K562 (cell line): ENCODE measurements around the gene MGAT1. TPM values are rescaled to one million over a fixed set of nuclear protein-coding genes. Genes with fewer than 3 reads are reported as not detected.

Experiments
- ATF1 ChIP-seq, 2 experiments: fragments of 450-650 bp in 1 of 2; IDR thresholded peaks; 2 replicates each; pipeline ENCODE4 v1.6.1; 2016; ENCODE audit warnings: missing compliant biosample characterization in 1 of 2, missing genetic modification characterization in 1 of 2
- CXXC5 ChIP-seq: fragments of 250-450 bp; sonication (Bioruptor Pico); IDR thresholded peaks from 2 replicates; pipeline ENCODE4 v1.8.0; 2022; ENCODE audit warnings: inconsistent platforms, mild to moderate bottlenecking, moderate library complexity
- KDM1A ChIP-seq, 2 experiments: fragments of 450-650 bp; IDR thresholded peaks; 2 replicates each; pipeline ENCODE4 v1.6.1; 2016; ENCODE audit warnings: mild to moderate bottlenecking in 2 of 2
- MYBL2 ChIP-seq, 2 experiments: fragments of 450-650 bp in 1 of 2; sonication (generic) in 1 of 2; formaldehyde crosslinking in 1 of 2; IDR thresholded peaks; 2 replicates each; pipeline versions ENCODE4 v1.6.1 to v1.8.1; 2017 to 2022; ENCODE audit warnings: borderline replicate concordance in 1 of 2, inconsistent platforms in 1 of 2, low read depth in 1 of 2, mild to moderate bottlenecking in 1 of 2, missing genetic modification reagents in 1 of 2, moderate library complexity in 1 of 2
- NR2C1 ChIP-seq, 2 experiments: fragments of 450-650 bp; IDR thresholded peaks; 2 replicates each; pipeline ENCODE4 v1.6.1; 2017; ENCODE audit warnings: mild to moderate bottlenecking in 2 of 2, antibody characterized with exemption in 1 of 2, inconsistent platforms in 1 of 2, missing compliant biosample characterization in 1 of 2, missing genetic modification characterization in 1 of 2
- OTX1 ChIP-seq: fragments of 450-650 bp; formaldehyde crosslinking; IDR thresholded peaks from 2 replicates; pipeline ENCODE4 v1.4.0; 2022; ENCODE audit warnings: mild to moderate bottlenecking
- polyA plus RNA-seq, 8 experiments: library from polyadenylated mRNA; depleted of rRNA in 4 of 8; stranded (reverse) in 5 of 8; unstranded in 3 of 8; fragments of >200 nt; fragmentation: Nextera tagmentation in 2 of 8; fragmentation: Illumina TruSeq in 1 of 8; extraction: Ambion mirVana in 2 of 8; extraction: Trizol in 1 of 8; gene quantifications; 2 replicates each; pipeline versions ENCODE4 v1.2.1 to v1.2.3, GENCODE V29; 2011 to 2014; ENCODE audit warnings: inconsistent platforms in 1 of 8, missing spikeins in 1 of 8
- total RNA-seq, 7 experiments: library from RNA; depleted of rRNA in 6 of 7; stranded (reverse); fragments of >200 nt in 6 of 7; fragmentation: Illumina TruSeq in 2 of 7; extraction: Trizol in 2 of 7; gene quantifications; 2 replicates each; pipeline versions ENCODE4 v1.2.1 to v1.2.3, GENCODE V29; 2011 to 2021; ENCODE audit warnings: low replicate concordance in 1 of 7
- TF ChIP-seq, protein P1 (sequence below): fragments of 450-650 bp; IDR thresholded peaks from 2 replicates; pipeline ENCODE4 v1.6.1; 2016; ENCODE audit warnings: mild to moderate bottlenecking, moderate library complexity
- TF ChIP-seq, protein P2 (sequence below), 2 experiments: IDR thresholded peaks; 2 replicates each; pipeline ENCODE4 v1.6.1; 2012; ENCODE audit warnings: improper control_type of control experiment in 2 of 2, low read depth in 2 of 2, low read length in 2 of 2, borderline replicate concordance in 1 of 2

MGAT1 gene
- total and polyA plus RNA-seq, 9 of the 15 experiments (the other 6 are each of a cell fraction or from before 2014, with no cell fraction given) = 3.9 to 82.7 (median 44.5) TPM

DNA sequence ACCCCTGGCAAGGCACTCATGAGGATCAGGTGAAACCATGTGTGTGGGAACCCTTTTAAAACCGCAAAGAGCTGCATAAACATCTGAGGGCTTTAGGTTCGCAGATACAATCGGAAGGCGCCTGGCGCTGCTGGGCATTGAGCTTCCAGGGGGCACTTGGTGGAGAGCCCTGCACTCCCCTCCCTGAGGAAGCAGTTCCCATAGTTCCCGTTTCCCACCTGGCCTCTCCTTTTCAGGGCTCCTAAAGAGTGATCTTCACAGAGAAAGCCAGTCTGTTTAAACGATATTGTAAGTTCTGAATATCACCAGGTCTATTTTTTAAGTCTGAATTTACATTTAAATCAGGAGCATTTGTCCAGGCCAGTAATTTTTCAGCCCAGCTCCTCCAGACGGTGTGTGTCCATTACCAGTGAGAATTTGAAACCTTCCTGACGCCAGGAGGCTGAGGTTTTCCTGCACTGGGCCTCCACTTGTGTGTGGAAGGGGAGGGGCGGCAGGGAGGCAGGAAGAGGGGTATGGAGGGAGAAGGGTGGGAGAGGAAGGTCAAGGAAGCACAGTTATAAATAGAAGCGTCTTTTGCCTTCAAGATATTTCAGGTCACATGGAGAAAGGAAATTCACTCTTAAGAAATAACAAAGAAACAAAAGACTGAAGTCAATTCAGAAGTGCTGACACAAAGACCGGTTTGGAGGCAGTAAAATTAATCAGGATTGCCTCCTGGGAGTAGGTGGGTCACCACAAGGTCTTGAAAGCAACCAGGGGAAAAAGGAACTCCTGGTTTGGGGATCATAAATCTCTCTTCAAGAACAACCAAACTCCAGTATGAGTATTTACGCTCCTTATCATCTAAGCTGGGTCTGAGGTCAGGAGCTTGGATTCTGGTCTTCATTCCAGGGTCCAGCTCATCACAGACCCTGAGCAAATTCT, 14.3 kb upstream of the MGAT1 start (continued):
- TF ChIP-seq NR2C1 (IDR thresholded peaks at IDR 0.05) (0 out of 2 replicates have a peak, but pooled peaks have one; percentile 22), NR2C1 (tag; IDR thresholded peaks at IDR 0.05) (no peak), CXXC5 (CRISPR knock-in tag) (no peak), OTX1 (CRISPR knock-in tag) (0 out of 2 replicates have a peak, but pooled peaks have one; percentile 64), KDM1A (IDR thresholded peaks at IDR 0.05) (peak; percentile 8 to 34; a peak in 1 of 4 replicates), ATF1 (CRISPR knock-in tag; IDR thresholded peaks at IDR 0.05) (no peak), ATF1 (tag; IDR thresholded peaks at IDR 0.05) (no peak; the same call in 1 of the 2 replicates), MYBL2 (IDR thresholded peaks at IDR 0.05; ENCODE audit: low read depth) (no peak), MYBL2 (CRISPR knock-in tag; IDR thresholded peaks at IDR 0.05; ENCODE audit: borderline replicate concordance) (no peak)
- TF ChIP-seq, protein P1, sequence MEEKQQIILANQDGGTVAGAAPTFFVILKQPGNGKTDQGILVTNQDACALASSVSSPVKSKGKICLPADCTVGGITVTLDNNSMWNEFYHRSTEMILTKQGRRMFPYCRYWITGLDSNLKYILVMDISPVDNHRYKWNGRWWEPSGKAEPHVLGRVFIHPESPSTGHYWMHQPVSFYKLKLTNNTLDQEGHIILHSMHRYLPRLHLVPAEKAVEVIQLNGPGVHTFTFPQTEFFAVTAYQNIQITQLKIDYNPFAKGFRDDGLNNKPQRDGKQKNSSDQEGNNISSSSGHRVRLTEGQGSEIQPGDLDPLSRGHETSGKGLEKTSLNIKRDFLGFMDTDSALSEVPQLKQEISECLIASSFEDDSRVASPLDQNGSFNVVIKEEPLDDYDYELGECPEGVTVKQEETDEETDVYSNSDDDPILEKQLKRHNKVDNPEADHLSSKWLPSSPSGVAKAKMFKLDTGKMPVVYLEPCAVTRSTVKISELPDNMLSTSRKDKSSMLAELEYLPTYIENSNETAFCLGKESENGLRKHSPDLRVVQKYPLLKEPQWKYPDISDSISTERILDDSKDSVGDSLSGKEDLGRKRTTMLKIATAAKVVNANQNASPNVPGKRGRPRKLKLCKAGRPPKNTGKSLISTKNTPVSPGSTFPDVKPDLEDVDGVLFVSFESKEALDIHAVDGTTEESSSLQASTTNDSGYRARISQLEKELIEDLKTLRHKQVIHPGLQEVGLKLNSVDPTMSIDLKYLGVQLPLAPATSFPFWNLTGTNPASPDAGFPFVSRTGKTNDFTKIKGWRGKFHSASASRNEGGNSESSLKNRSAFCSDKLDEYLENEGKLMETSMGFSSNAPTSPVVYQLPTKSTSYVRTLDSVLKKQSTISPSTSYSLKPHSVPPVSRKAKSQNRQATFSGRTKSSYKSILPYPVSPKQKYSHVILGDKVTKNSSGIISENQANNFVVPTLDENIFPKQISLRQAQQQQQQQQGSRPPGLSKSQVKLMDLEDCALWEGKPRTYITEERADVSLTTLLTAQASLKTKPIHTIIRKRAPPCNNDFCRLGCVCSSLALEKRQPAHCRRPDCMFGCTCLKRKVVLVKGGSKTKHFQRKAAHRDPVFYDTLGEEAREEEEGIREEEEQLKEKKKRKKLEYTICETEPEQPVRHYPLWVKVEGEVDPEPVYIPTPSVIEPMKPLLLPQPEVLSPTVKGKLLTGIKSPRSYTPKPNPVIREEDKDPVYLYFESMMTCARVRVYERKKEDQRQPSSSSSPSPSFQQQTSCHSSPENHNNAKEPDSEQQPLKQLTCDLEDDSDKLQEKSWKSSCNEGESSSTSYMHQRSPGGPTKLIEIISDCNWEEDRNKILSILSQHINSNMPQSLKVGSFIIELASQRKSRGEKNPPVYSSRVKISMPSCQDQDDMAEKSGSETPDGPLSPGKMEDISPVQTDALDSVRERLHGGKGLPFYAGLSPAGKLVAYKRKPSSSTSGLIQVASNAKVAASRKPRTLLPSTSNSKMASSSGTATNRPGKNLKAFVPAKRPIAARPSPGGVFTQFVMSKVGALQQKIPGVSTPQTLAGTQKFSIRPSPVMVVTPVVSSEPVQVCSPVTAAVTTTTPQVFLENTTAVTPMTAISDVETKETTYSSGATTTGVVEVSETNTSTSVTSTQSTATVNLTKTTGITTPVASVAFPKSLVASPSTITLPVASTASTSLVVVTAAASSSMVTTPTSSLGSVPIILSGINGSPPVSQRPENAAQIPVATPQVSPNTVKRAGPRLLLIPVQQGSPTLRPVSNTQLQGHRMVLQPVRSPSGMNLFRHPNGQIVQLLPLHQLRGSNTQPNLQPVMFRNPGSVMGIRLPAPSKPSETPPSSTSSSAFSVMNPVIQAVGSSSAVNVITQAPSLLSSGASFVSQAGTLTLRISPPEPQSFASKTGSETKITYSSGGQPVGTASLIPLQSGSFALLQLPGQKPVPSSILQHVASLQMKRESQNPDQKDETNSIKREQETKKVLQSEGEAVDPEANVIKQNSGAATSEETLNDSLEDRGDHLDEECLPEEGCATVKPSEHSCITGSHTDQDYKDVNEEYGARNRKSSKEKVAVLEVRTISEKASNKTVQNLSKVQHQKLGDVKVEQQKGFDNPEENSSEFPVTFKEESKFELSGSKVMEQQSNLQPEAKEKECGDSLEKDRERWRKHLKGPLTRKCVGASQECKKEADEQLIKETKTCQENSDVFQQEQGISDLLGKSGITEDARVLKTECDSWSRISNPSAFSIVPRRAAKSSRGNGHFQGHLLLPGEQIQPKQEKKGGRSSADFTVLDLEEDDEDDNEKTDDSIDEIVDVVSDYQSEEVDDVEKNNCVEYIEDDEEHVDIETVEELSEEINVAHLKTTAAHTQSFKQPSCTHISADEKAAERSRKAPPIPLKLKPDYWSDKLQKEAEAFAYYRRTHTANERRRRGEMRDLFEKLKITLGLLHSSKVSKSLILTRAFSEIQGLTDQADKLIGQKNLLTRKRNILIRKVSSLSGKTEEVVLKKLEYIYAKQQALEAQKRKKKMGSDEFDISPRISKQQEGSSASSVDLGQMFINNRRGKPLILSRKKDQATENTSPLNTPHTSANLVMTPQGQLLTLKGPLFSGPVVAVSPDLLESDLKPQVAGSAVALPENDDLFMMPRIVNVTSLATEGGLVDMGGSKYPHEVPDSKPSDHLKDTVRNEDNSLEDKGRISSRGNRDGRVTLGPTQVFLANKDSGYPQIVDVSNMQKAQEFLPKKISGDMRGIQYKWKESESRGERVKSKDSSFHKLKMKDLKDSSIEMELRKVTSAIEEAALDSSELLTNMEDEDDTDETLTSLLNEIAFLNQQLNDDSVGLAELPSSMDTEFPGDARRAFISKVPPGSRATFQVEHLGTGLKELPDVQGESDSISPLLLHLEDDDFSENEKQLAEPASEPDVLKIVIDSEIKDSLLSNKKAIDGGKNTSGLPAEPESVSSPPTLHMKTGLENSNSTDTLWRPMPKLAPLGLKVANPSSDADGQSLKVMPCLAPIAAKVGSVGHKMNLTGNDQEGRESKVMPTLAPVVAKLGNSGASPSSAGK = peak; percentile 35; the same call in 1 of the 2 replicates
- TF ChIP-seq, protein P2, sequence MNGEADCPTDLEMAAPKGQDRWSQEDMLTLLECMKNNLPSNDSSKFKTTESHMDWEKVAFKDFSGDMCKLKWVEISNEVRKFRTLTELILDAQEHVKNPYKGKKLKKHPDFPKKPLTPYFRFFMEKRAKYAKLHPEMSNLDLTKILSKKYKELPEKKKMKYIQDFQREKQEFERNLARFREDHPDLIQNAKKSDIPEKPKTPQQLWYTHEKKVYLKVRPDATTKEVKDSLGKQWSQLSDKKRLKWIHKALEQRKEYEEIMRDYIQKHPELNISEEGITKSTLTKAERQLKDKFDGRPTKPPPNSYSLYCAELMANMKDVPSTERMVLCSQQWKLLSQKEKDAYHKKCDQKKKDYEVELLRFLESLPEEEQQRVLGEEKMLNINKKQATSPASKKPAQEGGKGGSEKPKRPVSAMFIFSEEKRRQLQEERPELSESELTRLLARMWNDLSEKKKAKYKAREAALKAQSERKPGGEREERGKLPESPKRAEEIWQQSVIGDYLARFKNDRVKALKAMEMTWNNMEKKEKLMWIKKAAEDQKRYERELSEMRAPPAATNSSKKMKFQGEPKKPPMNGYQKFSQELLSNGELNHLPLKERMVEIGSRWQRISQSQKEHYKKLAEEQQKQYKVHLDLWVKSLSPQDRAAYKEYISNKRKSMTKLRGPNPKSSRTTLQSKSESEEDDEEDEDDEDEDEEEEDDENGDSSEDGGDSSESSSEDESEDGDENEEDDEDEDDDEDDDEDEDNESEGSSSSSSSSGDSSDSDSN (IDR thresholded peaks at IDR 0.05; ENCODE audit: borderline replicate concordance in 1 of 2, low read depth in 2 of 2, low read length in 2 of 2) = 0 out of 4 replicates have a peak, but pooled peaks of 1 of the 2 experiments have one; percentile 35
